Adrenal gland (tissue), 12 donors: Measurements from ENCODE around the gene PLXDC2. TPM values are rescaled to one million over a fixed set of nuclear protein-coding genes. Genes with fewer than 3 reads are reported as not detected.

Experiments
- DNase-seq, 7 donors: peaks; one replicate each; pipeline ENCODE4 v3.0.0-alpha.2; 2019 to 2020
- H3K27ac ChIP-seq, 5 donors: fragments of 200-600 bp; sonication (generic) in 4 of 5; 1 replicate in 3 of 5; 2 replicates in 2 of 5; pipeline versions ENCODE4 v1.5.1 to v1.8.0; 2016 to 2020; ENCODE audit warnings: mild to moderate bottlenecking in 1 of 5
- H3K27me3 ChIP-seq: fragments of 200-600 bp; 2 replicates; pipeline ENCODE4 v1.8.0; 2021
- H3K36me3 ChIP-seq, 2 donors: fragments of 200-600 bp; replicated peaks in 1 of 2; 1 replicate in 1 of 2; 2 replicates in 1 of 2; pipeline versions ENCODE4 v1.5.1 to v1.8.0; 2018 to 2022
- H3K4me1 ChIP-seq, 2 donors: fragments of 200-600 bp; replicated peaks in 1 of 2; 1 replicate in 1 of 2; 2 replicates in 1 of 2; pipeline versions ENCODE4 v1.5.1 to v1.8.0; 2018 to 2021
- H3K4me3 ChIP-seq, 4 donors: fragments of 200-600 bp; sonication (generic) in 3 of 4; one replicate each; pipeline ENCODE4 v1.5.1; 2016 to 2018
- H3K9me3 ChIP-seq, 3 donors: fragments of 200-600 bp; sonication (generic) in 1 of 3; replicated peaks in 1 of 3; 1 replicate in 2 of 3; 2 replicates in 1 of 3; pipeline versions ENCODE4 v1.5.1 to v1.8.0; 2016 to 2021
- CTCF ChIP-seq, 6 experiments: fragments of 450-650 bp in 4 of 6; fragments of 200-600 bp in 2 of 6; sonication (generic) in 1 of 6; IDR thresholded peaks; 1 replicate in 5 of 6; 2 replicates in 1 of 6; pipeline versions ENCODE4 v1.5.1 to v1.8.0; 2016 to 2021; ENCODE audit warnings: antibody characterized with exemption in 6 of 6, mild to moderate bottlenecking in 2 of 6, moderate library complexity in 1 of 6
- POLR2A ChIP-seq, 2 donors: fragments of 450-650 bp; IDR thresholded peaks; one replicate each; pipeline ENCODE4 v1.6.1; 2017; ENCODE audit warnings: antibody characterized with exemption in 2 of 2, mild to moderate bottlenecking in 2 of 2, moderate library complexity in 1 of 2
- WGBS, 4 donors: extraction: QIAGEN DNeasy Blood & Tissue Kit in 2 of 4; methylation state at CpG; one replicate each; pipeline versions ENCODE4 v1.1.5 to v1.1.7; 2013 to 2017; 5-methylcytosine and 5-hydroxymethylcytosine counted together
- intact Hi-C, 2 donors: fragments of 100-400 bp; cut with DNase I; formaldehyde crosslinking; loops; one replicate each; pipeline versions ENCODE4 v1.14.1 to v1.15.0; 2022 to 2023
- polyA plus RNA-seq, 3 donors: library from polyadenylated mRNA; stranded (reverse); fragments of 200-250 nt in 2 of 3; fragments of 350-450 nt in 1 of 3; fragmentation: Illumina TruSeq in 1 of 3; extraction: RNeasy Lipid Tissue Mini Kit (QIAGEN cat#74804) in 1 of 3; gene quantifications; one replicate each; pipeline ENCODE4 v1.2.3, GENCODE V29; 2013 to 2014
- total RNA-seq, 9 donors: library from RNA; depleted of rRNA in 4 of 9; stranded (reverse); fragments of >200 nt in 4 of 9; fragments of 120-200 nt in 1 of 9; fragmentation: NEBNext Ultra II Directional in 1 of 9; extraction: Animal tissue kit (Norgen Biotek cat#: 25700) in 1 of 9; gene quantifications; one replicate each; pipeline versions ENCODE4 v1.1.0 to v1.2.4, GENCODE V29; 2013 to 2023
- donor health status: healthy with polysubstance abuse.
- donor health status: Bipolar disorder and iron deficiency.
- donor health status: DM: yes; HTN: yes; CAD: no.
- donor health status: DM: no; HTN: no; CAD: no.
- donor health status: DM: no; HTN: no; CAD: no.
- donor health status: DM: yes; HTN: yes; CAD: no.

The PLXDC2 gene
- total and polyA plus RNA-seq, 12 donors: 12.1 to 127 (median 75.1) TPM

GRCh38 chr10:19860107-19860506, 43.9 kb downstream of the PLXDC2 start:
- WGBS, 4 donors: 93 to 100% (median 96%) methylated on average over 1 of the region's 1 CpG
- Histone ChIP-seq H3K4me1 (peaks cover 0 to 8% of the 10 kb centered on the region in 2 donors), H3K27ac (no peak overlapping the region), H3K4me3 (no peak overlapping the region), H3K36me3 (no peaks in the 10 kb centered on the region), H3K27me3 (no peaks in the 10 kb centered on the region), H3K9me3 (no peaks in the 10 kb centered on the region)
- no peak for DNase-seq
- intact Hi-C loops: no loop called here
- TF ChIP-seq CTCF (IDR thresholded peaks at IDR 0.05): no peak
- TF ChIP-seq POLR2A (IDR thresholded peaks at IDR 0.05): no peak

GRCh38 chr10:19862811-19863515, 46.7 kb downstream of the PLXDC2 start:
- no peak for TF ChIP-seq CTCF (IDR thresholded peaks at IDR 0.05)
- TF ChIP-seq POLR2A (IDR thresholded peaks at IDR 0.05): no peak
- Histone ChIP-seq H3K27ac (no peak overlapping the region), H3K4me3 (no peak overlapping the region), H3K4me1 (no peaks in the 10 kb centered on the region), H3K36me3 (no peaks in the 10 kb centered on the region), H3K27me3 (no peaks in the 10 kb centered on the region), H3K9me3 (no peaks in the 10 kb centered on the region)
- WGBS, 4 donors: 72 to 82% (median 78%) methylated on average over 8 of the region's 8 CpGs
- DNase-seq: no peak
- intact Hi-C loops: no loop called here

GRCh38 chr10:19865676-19866075, 49.4 kb downstream of the PLXDC2 start:
- no peak for DNase-seq
- no peak overlapping the region for H3K27ac ChIP-seq
- intact Hi-C loops: no loop called here
- H3K9me3 ChIP-seq: no peaks in the 10 kb centered on the region
- no peaks in the 10 kb centered on the region for H3K4me1 ChIP-seq
- H3K27me3 ChIP-seq: no peaks in the 10 kb centered on the region
- no peak overlapping the region for H3K4me3 ChIP-seq
- H3K36me3 ChIP-seq: no peaks in the 10 kb centered on the region
- TF ChIP-seq CTCF (IDR thresholded peaks at IDR 0.05): no peak
- TF ChIP-seq POLR2A (IDR thresholded peaks at IDR 0.05): no peak

DNA sequence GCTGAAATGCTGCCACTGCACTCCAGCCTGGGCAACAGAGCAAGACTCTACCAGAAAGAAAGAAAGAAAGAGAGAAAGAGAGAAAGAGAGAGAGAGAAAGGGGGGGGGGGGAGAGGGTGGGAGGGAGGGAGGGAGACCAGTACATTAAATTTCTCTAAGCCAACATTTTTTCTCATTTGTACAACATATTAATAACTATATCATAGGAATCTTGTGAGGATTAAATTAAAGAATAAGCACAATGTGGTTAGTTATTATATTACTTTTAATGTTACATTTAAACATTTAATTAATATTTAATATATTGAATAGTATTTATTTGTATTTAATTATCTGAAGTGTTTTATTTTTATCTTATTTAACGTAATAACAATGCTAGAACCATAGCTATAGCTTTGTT, 53.1 kb downstream of the PLXDC2 start:
- no peak overlapping the region for H3K4me3 ChIP-seq
- 84 to 100% (median 90%) methylated on average over 1 of the region's 1 CpG for WGBS, 4 donors
- no peak for DNase-seq
- no peaks in the 10 kb centered on the region for H3K9me3 ChIP-seq
- peaks cover 6 to 10% of the 10 kb centered on the region in 2 donors for H3K4me1 ChIP-seq
- no peak overlapping the region for H3K27ac ChIP-seq
- TF ChIP-seq POLR2A (IDR thresholded peaks at IDR 0.05): no peak
- no peak for TF ChIP-seq CTCF (IDR thresholded peaks at IDR 0.05)
- H3K27me3 ChIP-seq: no peaks in the 10 kb centered on the region
- no peaks in the 10 kb centered on the region for H3K36me3 ChIP-seq
- intact Hi-C loops: no loop called here
